ENCODE measurements around the gene CIDEC.
A peak's percentile ranks its signal among the peaks of the same experiment; 100 is the strongest.
"Not testable (repeated sequence)": the region's sequence is repeated elsewhere in the genome, so short reads cannot be mapped to it uniquely, and the experiment has no call there.

CIDEC gene

GRCh38 chr3:9875448-9875847, 4.6 kb downstream of the CIDEC start:
- DNase-seq (ENCODE audit: low read depth), result no peak

- DNase-seq (ENCODE audit: low read depth), result not testable (repeated sequence)
Observed at GRCh38 chr3:9872067-9872466, 8.0 kb downstream of the CIDEC start.

DNA sequence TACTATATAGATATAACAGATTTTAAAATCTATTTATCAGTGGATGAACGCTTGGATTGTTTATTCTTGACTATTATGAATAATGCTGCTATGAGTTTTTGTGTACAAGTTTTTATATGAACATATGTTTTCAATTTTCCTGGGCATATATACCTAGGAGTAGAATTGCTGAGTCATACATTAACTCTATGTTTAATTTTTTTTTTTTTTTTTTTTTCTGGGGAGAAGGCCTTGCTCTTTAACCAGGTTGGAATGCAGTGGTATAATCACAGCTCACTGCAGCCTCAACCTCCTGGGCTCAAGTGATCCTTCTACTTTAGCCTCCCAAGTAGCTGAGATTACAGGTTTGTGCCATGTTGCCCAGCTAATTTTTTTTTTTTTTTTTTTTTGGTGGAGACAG, 9.1 kb downstream of the CIDEC start:
- no peak for DNase-seq (ENCODE audit: low read depth)

- DNase-seq (ENCODE audit: low read depth), result no peak
Observed at GRCh38 chr3:9869955-9870354, 10.1 kb downstream of the CIDEC start.

GRCh38 chr3:9867106-9867505, 12.9 kb downstream of the CIDEC start:
- no peak for DNase-seq (ENCODE audit: low read depth)

DNA sequence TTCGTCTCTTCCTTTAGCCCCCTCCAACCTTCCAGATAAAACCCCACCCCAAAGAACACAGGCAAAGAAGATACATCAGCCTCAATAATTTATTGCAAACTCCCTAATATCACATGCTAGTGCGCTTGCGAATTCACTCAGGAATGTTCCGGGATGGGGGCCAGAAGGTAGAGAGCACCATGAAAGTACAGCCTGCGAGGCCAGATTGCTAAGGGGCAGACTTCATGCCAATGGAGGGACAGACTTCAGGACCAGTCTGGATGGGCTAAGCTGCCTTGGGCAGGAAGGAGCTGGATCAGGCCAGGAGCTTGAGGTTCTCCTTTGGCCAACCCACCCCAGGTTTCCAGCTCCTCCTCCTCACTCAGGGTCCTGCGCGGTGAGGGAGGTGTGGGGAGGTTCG, 13.4 kb downstream of the CIDEC start:
- no peak for DNase-seq (ENCODE audit: low read depth)

DNA sequence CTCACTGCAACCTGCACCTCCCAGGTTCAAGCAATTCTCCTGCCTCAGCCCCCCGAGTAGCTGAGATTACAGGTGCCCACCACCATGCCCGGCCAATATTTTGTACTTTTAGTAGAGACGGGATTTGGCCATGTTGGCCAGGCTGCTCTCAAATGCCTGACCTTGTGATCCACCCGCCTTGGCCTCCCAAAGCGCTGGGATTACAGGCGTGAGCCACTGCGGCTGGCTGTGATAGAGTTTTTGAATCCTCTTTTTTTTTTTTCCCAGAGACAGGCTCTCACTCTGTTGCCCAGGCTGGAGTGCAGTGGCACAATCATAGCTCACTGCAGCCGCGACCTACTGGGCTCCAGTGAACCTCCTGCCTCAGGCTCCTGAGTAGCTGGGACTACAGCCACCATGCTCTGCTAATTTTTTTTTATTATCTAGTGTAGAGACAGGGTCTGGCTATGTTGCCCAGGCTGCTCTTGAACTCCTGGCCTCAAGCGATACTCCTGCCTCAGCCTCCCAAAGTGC, 14.9 kb downstream of the CIDEC start:
- not testable (repeated sequence) for DNase-seq (ENCODE audit: low read depth)

DNA sequence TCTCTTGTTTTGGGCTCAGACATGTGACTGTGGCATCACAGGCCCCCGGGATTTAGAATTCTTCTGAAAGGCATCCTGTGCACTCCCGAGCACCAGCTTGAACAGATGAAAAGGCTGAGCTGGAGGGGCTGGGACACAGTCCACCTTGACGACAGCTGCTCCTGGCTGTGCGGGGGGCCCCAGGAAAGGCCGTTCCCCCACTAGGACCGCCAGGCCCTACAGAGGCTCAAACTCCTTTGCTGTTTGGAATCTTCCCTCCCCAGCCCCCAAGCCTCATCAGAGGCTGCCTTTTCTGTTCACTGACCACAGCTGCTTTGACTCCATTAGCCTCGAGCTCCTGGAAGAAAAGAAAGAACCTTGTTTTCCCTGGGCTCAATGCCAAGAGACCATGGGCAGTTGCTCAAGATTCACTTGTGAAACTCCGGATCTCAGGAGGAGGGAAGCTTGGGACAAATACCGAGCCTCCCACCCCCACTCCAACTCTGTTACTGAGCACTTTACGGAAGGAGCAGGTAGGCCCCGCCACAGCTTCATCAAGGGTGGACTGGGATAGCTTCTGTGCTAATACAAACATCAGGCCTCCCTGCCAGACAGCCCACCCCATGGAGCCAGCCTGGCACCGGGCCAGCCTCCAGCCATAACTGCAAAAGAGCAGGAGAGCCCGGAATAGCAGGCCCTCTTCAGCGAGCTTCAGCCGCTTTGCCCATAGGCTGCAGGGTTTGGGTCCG, 15.7 kb downstream of the CIDEC start:
- peak; percentile 63 for DNase-seq (ENCODE audit: low read depth)

- no peak for DNase-seq (ENCODE audit: low read depth)
Observed at GRCh38 chr3:9863058-9863772, 16.8 kb downstream of the CIDEC start.

- DNase-seq (ENCODE audit: low read depth), result no peak
Observed at GRCh38 chr3:9862391-9863057, 17.5 kb downstream of the CIDEC start.

DNA sequence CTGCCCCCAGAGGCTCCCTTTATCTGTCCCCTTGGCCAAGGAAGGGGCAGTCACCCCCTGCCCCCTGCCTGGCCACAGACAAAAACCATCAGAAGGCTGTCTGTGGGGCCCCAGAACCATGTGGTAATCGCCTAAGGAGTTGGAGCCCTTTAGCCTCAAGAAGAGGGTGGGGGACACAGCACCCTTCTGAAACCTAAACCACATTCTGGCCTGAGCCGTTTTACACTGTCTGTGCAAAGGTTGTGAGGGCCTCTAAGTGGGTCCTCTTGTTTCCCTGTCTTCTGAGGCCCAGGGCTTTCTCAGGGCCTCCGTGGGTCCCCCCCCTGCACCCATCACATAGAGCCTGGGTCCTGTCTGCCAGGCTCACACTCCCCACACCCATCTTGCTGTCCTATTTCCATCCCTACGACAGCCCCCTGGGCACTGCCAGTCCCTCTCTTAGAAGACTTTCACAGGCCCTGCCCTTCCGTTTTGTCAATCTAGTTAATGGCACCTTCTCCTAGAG, 18.4 kb downstream of the CIDEC start:
- DNase-seq (ENCODE audit: low read depth), result no peak

- DNase-seq (ENCODE audit: low read depth), result no peak
Observed at GRCh38 chr3:9861201-9861600, 18.9 kb downstream of the CIDEC start.

DNA sequence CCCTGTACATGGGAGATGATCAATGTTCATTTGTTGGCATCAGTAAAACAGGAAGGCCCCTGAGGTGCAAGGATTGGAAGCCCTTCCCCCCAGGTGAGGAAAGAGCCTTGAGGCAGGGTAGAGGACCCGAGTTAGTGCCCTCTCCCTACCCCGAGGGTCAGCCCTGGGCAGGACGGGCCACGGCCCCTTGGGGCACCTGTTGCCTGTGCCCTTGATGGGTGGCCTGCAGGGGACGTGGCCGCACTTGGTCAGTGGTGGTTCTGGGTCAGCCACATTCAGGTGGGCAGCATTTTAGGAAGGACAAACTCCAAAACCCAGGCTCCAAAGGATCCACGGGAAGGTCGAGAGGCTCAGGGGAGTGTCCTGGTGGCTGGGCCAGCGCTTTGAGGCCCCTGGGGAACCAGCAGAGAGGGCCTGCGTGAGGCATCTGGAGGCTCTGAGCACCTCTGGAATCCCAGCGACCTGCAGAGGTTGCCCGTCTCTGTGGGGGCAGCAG, 20.5 kb downstream of the CIDEC start:
- no peak for DNase-seq (ENCODE audit: low read depth)

GRCh38 chr3:9855594-9855993, 24.5 kb downstream of the CIDEC start:
- DNase-seq (ENCODE audit: low read depth), result no peak

DNA sequence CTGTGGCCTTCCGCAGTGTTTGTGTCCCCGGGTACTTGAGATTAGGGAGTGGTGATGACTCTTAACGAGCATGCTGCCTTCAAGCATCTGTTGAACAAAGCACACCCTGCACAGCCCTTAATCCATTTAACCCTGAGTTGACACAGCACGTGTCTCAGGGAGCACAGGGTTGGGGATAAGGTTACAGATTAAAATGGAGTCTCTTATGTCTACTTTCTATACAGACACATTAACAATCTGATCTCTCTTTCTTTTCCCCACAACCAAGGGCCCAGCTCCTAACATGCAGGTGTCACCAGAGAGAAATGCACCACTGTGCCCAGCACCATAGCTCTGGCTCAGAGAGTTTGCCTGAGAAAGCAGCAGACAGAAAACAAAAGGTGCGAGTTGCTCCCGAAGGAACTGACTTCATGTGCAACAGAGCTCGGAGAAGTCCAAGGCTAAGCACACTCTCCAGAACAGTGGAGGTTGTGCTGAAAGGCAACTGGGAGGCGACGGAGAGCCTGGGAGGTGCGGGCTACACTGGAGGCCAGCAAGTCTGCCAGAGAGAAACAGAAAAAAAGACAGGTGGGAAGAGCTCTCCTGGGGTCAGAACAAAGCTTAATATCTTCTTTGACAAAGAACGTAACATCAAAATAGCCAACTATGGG, 25.6 kb downstream of the CIDEC start:
- DNase-seq (ENCODE audit: low read depth), result not testable (repeated sequence)

DNA sequence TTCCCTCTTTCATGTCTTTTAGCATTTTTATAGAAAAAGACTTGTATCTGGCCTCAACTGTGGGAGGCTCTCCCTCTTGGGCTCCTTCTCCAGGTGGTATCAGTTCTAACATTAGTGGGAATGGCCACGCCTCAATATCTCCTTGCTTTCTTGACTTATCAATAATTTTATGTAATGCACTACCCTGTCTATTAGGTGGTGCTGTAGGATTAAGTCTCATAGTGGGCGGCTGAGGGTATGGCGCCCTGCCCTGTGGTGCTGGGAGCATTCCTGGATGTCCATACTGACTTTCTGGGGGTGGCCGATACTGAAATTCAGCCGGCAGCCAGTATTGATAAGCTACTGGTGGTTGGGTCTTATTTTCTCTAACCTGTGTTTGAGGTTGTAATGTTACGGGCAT, 27.5 kb downstream of the CIDEC start:
- no peak for DNase-seq (ENCODE audit: low read depth)

- DNase-seq (ENCODE audit: low read depth), result not testable (repeated sequence)
Observed at GRCh38 chr3:9851926-9852325, 28.1 kb downstream of the CIDEC start.

DNA sequence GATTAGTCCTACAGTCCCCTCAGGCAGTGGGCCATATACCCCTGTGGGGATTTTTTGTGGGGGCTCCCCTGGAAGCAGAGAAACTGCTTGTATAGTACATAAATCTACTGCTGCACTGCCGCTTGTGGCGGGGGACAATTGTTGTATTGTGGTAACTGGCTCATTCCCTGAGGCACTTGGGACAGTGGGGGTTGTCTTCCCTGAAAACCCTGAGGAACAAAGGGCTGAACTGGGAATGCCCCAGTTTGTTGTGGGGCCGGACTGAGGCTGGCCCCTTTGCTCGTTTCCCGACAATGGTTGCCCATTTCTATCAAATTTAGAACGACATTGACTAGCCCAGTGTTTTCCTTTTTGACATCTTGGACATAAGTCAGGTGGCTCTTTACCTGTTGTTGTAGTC, 28.7 kb downstream of the CIDEC start:
- not testable (repeated sequence) for DNase-seq (ENCODE audit: low read depth)

DNA sequence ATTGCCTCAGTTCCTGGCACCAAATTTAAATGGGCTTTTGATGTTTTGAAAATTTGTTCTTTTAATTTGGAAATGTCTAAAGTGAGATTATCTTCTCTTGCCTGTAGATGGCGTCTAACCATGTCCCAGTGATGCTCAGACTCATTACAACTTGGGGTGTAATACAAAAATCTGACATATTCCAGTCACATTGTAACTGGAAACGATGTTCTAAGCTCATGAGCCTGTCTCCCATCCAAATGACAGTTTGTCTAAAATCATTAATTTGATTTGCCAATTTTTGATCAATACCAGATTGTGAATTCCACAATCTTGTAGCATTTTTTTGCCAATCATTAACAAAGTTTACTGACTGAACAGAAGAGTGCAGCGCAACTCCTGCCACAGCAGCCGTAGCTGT, 31.2 kb downstream of the CIDEC start:
- not testable (repeated sequence) for DNase-seq (ENCODE audit: low read depth)

DNA sequence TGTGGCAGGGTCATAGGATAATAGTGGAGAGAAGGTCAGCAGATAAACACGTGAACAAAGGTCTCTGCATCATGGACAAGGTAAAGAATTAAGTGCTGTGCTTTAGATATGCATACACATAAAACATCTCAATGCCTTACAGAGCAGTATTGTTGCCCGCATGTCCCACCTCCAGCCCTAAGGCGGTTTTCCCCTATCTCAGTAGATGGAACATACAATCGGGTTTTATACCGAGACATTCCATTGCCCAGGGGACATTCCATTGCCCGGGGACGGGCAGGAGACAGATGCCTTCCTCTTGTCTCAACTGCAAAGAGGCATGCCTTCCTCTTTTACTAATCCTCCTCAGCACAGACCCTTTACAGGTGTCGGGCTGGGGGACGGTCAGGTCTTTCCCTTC, 32.2 kb downstream of the CIDEC start:
- DNase-seq (ENCODE audit: low read depth), result not testable (repeated sequence)

GRCh38 chr3:9846931-9847488, 33.0 kb downstream of the CIDEC start:
- no peak for DNase-seq (ENCODE audit: low read depth)

- DNase-seq (ENCODE audit: low read depth), result no peak
Observed at GRCh38 chr3:9846231-9846630, 33.8 kb downstream of the CIDEC start.
